Measurements from ENCODE around the gene C9. TPM values are rescaled to one million over a fixed set of nuclear protein-coding genes. Genes with fewer than 3 reads are reported as not detected.
"Not testable (repeated sequence)": the region's sequence is repeated elsewhere in the genome, so short reads cannot be mapped to it uniquely, and the experiment has no call there.

C9 gene
- total RNA-seq, 1 donor from 2014 or later = not detected

DNA sequence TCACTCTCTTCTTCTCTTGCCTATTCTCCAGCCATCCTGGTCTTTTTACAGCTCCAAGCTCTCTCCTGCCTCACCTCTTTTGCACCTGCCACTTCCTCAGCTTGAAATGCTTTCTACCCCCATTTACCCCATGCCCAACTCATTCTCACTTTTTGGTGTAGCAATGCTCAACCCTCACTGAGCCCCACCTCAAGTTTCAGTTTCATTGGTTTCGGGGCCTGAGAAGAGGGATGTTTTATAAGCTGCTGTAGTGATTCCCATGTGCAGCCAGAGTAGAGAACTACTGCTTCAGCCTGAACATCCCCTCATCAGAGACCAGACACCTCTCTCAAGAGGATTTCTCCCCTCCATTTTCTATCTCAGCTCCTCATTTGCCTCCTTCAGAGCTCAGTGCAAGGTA, 99.8 kb downstream of the C9 start:
- intact Hi-C loops (cut with micrococcal nuclease) = no loop called here

DNA sequence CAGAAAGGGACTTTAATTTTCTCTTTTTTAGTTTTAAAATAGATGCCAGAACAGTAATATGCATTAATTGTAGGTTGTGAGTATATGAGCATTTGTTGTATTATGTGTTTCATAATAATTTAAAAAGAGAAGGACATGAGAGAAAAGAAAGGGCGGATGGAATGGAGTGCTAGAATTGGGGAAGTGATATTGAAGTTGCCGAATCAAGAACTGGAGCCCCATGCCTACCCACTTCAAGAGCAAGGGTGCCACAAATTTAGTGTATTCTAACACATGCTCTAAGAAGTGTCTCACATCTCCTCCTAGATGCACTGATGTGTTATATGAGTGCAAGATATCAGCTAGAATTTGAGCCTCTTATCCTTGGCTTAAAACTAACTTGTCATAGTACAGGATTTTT, 101.3 kb downstream of the C9 start:
- intact Hi-C loops (cut with micrococcal nuclease) = no loop called here

DNA sequence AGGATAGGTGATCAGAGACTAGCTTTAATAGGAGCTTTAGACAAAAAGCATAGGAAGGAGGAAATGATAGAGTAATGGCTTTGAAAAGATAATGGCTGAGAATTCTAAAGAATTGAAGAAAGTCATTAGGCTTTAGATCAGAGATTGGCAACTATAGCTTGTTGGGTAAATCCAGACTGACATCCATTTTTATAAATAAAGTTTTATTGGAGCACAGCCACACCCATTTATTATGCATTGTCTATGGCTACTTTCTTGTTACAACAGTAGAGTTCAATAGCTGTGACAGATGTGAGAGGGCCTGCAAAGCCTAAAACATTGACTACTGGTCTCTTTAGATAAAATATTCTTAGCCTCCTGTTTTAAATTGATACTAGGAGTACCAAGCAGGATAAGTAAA, 104.2 kb downstream of the C9 start:
- intact Hi-C loops (cut with micrococcal nuclease) = no loop called here

DNA sequence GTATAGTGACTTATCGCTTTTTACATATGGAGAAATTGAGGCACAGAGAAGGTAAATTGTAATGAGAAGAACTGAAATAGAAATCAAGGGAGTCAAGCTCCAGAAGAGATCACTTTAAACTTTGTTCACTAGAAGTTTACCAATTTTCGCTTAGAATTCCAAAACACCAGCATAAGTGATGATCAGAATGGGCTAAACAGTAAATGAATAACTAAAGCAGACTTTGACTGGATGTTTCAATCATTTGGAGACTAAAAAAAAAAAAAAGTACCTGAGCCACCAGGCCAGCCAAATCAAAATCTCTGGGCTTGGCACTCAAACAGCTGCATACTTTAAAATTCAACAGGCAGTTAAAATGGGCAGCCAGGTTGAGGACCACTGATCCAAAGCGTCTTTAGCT, 106.7 kb downstream of the C9 start:
- intact Hi-C loops (cut with micrococcal nuclease) = no loop called here

DNA sequence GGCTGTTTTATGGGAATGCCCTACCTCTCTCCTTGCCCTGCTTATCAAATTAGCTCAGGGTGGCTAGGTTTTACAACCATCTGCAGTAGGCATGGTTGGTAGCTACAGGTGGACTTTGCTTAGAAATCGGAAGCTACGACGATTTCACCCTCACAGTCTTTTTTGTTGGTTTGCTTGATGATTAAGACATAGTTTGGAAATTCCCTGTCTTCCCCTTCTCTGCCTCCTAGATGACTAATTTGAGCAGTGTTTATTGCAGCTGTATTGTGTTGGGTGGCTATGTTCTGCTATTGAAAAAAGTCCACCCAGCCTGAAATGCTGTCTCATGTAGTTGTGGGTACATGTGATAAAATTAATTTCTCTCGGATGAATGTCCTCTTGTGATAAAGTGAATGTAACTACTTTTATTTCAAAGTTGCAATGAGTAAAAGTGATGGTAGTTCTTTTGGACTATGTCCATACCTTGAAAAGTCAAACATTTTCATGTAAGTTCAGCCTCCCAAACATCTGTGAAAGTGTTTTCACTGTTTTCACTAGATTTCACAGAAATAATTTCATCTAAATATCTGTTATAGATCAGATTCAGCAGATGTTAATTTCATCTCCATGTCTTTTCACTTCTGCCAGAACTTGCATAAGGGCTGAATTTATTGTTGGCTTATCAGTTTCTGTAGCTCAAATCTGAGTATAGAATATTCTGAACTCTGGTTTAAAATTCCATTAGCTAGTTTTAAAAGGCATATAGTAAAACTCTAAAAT, 107.6 kb downstream of the C9 start:
- intact Hi-C loops (cut with micrococcal nuclease) = no loop called here

DNA sequence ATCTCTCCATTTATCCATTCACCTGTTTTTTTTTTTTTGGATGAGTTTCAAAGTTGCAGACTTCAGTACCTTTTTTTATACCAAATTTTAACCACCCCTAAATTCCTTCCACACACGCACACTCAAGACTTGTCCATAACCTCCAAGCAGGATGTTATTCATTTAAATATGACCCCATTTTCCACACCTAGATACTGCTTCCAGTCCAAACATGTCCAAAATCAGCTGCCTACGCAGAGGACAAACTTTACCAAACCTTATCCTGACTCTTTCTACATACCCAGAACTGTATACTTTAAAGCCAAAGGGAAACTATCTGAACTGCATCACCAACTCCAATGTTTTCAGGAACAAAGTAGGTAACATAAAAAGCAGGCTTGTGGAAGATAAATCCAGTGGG, 108.9 kb downstream of the C9 start:
- intact Hi-C loops (cut with micrococcal nuclease) = no loop called here

DNA sequence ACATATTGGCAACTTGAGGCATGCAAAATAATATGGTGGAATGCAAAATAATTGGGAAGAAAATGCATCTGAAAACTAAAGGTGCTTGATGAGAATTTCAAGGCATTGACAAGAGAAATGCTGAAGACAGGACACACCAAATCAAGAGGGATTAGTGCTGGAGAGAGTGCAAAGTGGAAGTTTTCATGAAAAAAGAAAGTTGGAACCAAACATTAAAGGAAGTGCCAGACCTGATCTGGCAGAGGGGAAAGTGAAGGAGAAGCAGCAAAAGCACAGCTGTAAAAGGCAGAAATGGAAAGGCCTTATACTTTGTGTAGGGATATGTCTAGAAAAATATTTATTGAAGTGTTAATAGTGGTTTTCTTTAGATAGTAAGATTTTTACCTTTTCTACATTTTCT, 109.6 kb downstream of the C9 start:
- intact Hi-C loops (cut with micrococcal nuclease) = no loop called here

DNA sequence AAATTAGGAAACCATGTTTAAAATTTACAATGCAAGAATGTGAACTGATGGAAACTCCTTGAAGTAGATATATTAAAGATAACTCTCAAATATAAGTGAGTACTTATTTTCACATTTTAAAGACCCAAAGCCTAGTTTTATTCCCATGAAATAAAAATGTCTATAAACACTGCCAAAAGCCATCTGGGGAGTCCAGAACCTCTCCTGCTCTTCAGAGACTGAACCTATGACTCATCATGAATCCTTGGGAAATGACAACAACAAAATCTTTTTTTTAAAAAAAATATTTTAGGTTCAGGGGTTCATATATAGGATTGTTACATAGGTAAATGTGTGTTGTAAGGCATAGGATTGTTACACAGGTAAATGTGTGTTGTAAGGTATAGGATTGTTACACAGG, 111.1 kb downstream of the C9 start:
- intact Hi-C loops (cut with micrococcal nuclease) = no loop called here

DNA sequence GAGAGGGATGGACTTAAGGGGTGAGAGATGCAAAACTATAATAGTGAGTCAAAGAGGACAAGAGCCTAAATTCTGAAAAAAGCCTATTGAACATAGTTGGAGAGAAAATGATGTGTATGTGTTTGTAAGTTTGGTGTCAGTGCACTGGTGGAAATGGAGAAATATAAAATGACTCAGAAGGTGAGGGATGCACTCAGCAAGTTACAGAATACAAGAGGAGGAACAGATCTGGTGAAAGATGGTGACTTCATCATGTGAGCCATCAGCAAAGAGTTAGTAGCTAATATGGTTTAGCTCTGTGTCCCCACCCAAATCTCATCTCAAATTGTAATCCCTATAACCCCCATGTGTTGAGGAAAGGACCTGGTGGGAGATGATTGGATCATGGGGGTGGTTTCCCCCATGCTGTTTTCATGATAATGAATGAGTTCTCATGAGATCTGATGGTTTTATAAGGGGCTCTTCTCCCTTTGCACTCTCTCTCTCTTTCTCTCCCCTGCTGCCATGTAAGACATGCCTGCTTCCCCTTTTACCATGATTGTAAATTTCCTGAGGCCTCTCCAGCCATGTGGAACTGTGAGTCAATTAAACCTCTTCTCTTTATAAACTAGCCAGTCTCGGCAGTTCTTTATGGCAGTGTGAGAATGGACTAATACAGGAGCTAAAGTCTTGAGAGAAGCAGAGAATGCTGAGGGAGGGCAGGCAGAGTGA, 114.6 kb downstream of the C9 start:
- intact Hi-C loops (cut with micrococcal nuclease) = no loop called here

DNA sequence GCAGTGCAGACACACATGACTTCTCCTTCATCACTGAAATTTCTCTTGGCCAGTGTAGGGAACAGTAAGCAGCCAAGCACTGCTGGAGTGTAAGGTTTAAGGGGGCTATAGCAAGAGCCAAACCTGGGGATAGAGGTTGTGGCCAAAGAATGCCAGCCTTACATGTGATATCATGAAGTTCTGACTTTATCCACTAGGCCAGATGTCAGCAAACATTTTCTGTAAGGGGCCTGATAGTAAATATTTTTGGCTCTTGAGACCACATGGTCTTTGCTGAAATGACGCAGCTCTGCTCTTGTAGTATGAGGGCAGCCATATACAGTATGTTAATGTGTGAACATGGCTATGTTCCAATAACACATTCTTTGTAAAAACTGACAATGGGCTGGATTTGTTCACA, 115.2 kb downstream of the C9 start:
- intact Hi-C loops (cut with micrococcal nuclease) = no loop called here

DNA sequence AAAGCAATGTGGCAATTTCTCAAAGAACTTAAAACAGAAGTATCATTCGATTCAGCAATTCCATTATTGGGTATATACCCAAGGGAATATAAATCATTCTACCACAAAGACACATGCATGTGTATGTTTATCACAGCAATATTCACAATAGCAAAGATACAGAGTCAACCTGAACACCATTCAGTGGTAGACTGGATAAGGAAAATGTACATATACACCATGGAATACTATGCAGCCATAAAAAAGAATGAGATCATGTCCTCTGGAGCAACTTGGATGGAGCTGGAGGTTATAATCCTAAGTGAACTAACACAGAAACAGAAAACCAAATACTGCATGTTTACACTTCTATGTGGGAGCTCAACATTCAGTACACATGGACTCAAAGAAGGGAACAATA, 123.5 kb downstream of the C9 start:
- intact Hi-C loops (cut with micrococcal nuclease) = no loop called here

DNA sequence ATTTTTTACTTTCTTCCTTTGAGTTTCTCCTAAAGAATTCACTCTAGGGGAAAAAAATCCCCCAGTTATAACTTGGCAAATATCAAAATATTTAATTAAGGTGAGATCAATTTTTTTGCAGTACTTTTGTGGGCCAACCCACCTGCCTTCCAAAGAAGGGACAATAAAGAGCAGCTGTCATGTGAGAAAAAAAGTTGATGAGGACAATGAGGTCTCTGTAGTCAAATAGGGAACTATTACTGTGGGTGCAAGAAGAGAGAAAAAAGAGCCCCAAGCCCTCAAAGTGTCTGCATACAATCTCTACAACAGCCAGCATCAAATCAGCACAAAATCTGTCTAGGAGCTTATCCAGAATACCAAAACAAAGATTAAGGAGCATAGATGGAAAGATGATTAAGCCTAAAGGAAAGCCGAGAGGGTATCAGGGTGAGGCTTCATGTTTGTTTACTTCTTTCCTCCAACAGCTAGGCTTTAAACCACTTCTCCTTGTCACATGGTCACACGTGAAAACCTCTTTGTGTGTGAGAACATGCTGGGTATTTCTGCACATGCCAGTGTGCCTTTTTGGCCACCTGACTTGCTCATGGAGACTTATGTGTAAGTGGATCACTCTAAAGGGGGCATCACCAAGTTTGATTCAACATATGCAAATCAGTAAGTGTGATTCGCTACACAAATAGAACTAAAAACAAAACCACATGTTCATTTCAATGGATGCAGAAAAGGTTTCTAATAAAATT, 125.8 kb downstream of the C9 start:
- intact Hi-C loops (cut with micrococcal nuclease) = no loop called here

DNA sequence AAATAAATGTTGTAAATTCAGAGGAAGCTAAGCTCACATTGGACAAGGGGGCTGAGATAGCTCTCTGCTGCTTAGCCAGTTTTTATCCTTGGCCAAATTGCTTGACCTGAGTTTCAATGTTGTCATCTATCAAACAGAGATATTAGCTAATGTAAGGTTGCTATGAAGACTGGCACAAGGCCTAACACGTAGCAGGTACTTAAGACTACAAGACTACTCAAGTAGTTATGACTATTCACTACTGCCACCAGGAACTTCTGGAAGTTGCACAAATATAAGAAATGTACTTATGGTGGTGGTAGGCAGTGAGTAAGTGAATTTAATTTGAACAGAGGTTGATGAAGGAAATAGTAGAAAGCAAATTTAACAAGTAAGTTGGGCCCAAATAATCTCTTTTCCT, 127.6 kb downstream of the C9 start:
- intact Hi-C loops (cut with micrococcal nuclease) = no loop called here

DNA sequence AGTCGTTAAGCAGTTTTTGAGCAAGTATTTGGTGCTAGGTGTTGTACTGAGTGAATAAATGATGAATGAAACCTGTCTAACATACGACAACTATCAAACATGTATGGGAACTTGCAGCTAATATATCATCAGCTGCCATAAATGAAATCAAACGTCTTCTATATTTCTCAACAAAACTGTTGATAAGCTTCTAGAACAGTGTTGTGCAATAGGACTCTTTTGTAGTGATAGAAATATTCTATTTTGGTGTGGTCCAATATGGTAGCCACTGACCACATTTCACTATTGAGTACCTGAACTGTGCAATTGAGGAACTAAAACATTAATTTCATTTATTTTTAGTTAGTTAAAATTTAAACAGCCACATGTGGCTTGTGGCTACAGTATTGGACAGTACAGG, 128.6 kb downstream of the C9 start:
- intact Hi-C loops (cut with micrococcal nuclease) = no loop called here

DNA sequence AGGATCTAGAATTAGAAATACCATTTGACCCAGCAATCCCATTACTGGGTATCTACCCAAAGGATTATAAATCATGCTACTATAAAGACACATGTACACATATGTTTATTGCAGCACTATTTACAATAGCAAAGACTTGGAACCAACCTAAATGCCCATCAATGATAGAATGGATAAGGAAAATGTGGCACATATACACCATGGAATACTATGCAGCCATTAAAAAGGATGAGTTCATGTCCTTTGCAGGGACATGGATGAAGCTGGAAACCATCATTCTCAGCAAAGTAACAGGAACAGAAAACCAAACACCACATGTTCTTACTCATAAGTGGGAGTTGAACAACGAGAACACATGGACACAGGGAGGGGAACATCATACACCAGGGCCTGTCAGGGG, 129.8 kb downstream of the C9 start:
- intact Hi-C loops (cut with micrococcal nuclease) = not testable (repeated sequence)

Other genes with a start within 250 kb of the C9 start
- 193 and 203 TPM in 2 replicates for gene FYB1, start 144.9 kb downstream of the C9 start, total RNA-seq
- not detected in 2 replicates for gene DAB2, start 60.5 kb upstream of the C9 start, total RNA-seq